Neural progenitor cell (in vitro differentiated cells): ENCODE measurements around the gene SLC37A4.

ENCODE experiments used
- CTCF ChIP-seq: fragments of 200-600 bp; sonication (generic); IDR thresholded peaks from 2 replicates; pipeline ENCODE4 v1.5.1; 2017; ENCODE audit warnings: antibody characterized with exemption, mild to moderate bottlenecking
- EZH2 ChIP-seq: fragments of 200-600 bp; sonication (generic); IDR thresholded peaks from 2 replicates; pipeline ENCODE4 v1.6.1; 2017; ENCODE audit warnings: antibody characterized with exemption, mild to moderate bottlenecking, moderate library complexity
- EZH2phosphoT487 ChIP-seq: fragments of 200-600 bp; sonication (generic); IDR thresholded peaks from 2 replicates; pipeline ENCODE4 v1.6.1; 2017; ENCODE audit warnings: antibody characterized with exemption

- TF ChIP-seq EZH2 (no peak), CTCF (no peak), EZH2phosphoT487 (no peak)
Measured at GRCh38 chr11:119041821-119042514, 11.3 kb upstream of the SLC37A4 start.
